T47D (cell line): Measurements from ENCODE around the gene HSPG2.

Experiments used
- DNase-seq, 2 experiments: peaks; one replicate each; pipeline versions ENCODE4 v3.0.0 to v3.0.0-alpha.2; 2011 to 2012; ENCODE audit warnings: low read depth in 1 of 2, low spot score in 1 of 2
- JUND ChIP-seq: IDR thresholded peaks from 2 replicates; pipeline ENCODE4 v1.6.1; 2012; ENCODE audit warnings: low read depth
- in situ Hi-C: cut with HindIII; loops from 2 replicates; pipeline ENCODE4 v1.10.0; 2016; ENCODE audit warnings: low sequenced_read_pairs, low pct_unique_long_range_greater_than_20kb

Gene HSPG2

GRCh38 chr1:21847223-21848205, 89.6 kb downstream of the HSPG2 start:
- no peak for TF ChIP-seq JUND
- no peak for DNase-seq
- in situ Hi-C loops = no loop called here

- no peak for TF ChIP-seq JUND
- no peak for DNase-seq
- in situ Hi-C loops = no loop called here
Measured at GRCh38 chr1:21845646-21846641, 91.2 kb downstream of the HSPG2 start.

GRCh38 chr1:21843996-21844395, 93.1 kb downstream of the HSPG2 start:
- TF ChIP-seq JUND = no peak
- DNase-seq = no peak
- in situ Hi-C loops = no loop called here

GRCh38 chr1:21843208-21843607, 93.9 kb downstream of the HSPG2 start:
- no peak for TF ChIP-seq JUND
- no peak for DNase-seq
- in situ Hi-C loops = no loop called here

- no peak for DNase-seq
- no peak for TF ChIP-seq JUND
- in situ Hi-C loops = no loop called here
Measured at GRCh38 chr1:21842606-21843162, 94.4 kb downstream of the HSPG2 start.

GRCh38 chr1:21841852-21842466, 95.2 kb downstream of the HSPG2 start:
- no peak for TF ChIP-seq JUND
- DNase-seq = no peak
- in situ Hi-C loops = no loop called here

GRCh38 chr1:21840981-21841380, 96.1 kb downstream of the HSPG2 start:
- no peak for DNase-seq
- in situ Hi-C loops = no loop called here
- TF ChIP-seq JUND = no peak

- DNase-seq = no peak
- no peak for TF ChIP-seq JUND
- in situ Hi-C loops = no loop called here
Measured at GRCh38 chr1:21839337-21840037, 97.6 kb downstream of the HSPG2 start.

- no peak for DNase-seq
- no peak for TF ChIP-seq JUND
- in situ Hi-C loops = no loop called here
Measured at GRCh38 chr1:21838359-21839157, 98.6 kb downstream of the HSPG2 start.

- no peak for DNase-seq
- no peak for TF ChIP-seq JUND
- in situ Hi-C loops = no loop called here
Measured at GRCh38 chr1:21837476-21837875, 99.6 kb downstream of the HSPG2 start.

- DNase-seq = no peak
- in situ Hi-C loops = no loop called here
- TF ChIP-seq JUND = no peak
Measured at GRCh38 chr1:21836729-21837128, 100.4 kb downstream of the HSPG2 start.
